ENCODE results near the gene RASD1.

Gene RASD1

GRCh38 chr17:17509601-17510425, 13.6 kb upstream of the RASD1 start:
- no peak for DNase-seq

DNA sequence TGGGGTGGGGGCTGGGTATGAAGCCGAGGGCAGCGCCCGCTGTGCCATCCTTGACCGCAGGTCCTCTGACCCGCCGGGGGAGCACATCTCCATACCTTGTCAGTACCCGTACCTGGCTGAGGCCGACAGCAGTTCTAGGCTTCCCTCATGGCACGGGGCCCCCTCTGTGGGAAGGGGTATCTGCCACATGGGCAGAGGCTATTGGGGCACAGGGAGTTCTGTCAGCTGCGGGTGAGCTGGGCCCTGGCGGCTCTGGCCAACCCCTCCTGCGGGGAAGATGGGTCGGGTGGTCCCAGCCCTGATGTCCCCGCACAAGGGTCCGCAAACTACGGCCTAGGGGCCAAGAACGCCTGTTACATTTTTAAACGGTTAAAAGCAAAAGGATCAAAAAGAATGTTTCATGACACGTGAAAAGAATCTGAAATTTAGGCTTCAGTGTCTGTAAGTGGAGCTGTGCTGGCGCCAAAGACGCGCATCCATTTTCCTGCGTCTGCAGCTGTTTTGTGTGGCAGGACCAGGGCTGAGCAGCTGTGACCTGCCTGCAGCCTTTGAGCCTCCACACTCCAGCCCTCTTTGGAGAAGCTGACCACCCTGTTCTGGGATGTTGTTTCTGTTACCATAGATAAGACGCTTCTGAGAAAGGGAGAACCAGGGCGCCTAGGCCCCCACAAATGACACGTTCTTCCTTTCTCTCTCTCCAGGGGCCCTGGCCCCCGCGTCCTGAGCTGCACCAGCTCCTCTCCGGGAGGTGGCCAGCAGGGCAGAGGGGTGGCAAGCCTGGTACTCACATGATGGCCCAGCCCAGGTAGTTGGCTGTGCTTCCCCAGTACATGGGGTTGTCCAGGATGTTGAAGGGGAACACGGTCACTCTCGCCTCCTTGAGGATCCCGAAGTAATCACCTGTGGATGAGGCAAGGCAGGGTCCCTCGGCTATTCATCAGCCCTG, 12.7 kb upstream of the RASD1 start:
- no peak for DNase-seq

DNA sequence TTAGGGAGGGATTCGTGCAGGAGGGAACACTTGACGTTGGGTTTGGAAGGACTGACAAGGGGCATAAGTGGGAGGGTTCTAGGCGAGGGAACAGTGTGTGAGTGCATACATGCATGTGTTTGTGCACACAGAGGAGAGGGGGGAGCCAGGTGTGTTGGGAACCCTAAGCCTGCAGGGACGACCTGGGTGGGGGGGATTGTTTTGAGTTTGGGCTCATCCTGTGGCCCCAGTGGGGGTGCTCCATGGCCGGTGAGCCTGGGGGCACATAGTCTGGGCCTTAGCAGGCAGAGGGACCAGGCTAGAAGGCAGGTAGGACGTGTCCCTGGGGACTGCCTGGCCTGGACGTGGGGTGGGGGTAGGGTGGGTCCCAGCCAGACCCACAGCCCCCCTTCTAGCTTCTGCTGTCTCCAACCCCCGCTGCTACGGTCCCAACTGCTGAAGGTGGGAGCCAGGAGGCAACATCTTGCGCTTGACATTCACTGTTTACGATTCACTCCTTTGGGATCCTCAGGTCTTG, 11.9 kb upstream of the RASD1 start:
- DNase-seq, result no peak

GRCh38 chr17:17507465-17508011, 11.3 kb upstream of the RASD1 start:
- no peak for DNase-seq

- DNase-seq, result peak; percentile 38 to 55
Measured at GRCh38 chr17:17506893-17507464, 10.8 kb upstream of the RASD1 start.

DNA sequence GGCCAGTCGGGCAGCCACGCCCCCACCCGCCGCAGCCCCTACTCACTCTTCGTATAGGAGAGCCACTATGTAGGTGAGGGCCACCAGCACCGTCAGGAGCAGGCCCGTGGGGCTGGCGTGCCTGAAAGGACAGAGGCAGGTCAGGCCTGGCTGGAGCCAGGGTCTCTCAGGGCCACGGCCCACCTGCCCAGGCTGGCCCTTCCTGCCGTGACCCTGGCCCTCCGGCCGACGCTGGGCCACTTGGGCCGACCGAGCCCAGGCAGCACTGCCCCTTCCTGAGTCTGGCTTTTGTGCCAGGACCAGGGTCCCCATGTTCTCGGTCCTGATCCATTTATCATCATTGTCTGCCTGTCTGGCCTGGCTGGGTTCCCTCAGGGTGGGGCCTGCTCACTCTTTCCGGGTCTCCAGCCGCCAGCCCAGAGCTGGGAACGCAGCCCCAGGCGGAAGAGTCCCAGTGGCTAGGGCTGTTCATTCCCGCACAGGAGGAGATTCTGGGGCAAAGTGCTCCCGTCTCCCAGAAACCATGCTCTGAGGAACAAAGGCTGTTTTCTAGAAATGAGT, 10.1 kb upstream of the RASD1 start:
- no peak for DNase-seq

- DNase-seq, result no peak
Measured at GRCh38 chr17:17505610-17506171, 9.5 kb upstream of the RASD1 start.

DNA sequence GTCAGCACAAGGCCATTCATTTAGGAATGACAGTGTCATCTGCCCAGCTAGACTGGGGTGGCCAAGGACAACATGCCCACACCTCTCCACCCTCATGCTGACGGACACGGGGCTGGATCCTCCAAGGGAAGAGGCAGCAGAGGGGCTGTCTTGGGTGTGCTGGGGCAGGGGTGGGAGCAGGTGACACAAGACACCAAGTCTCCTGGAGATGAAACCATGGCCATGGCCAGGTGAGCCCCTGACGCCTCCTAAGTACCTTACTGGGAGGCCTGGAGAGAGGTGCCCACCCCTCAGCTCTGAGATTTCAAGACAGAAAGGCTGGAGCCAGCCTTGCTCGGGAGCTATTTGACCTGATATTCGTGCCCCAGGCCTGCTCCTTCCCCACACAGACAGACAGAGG, 9.0 kb upstream of the RASD1 start:
- DNase-seq, result no peak

- no peak for DNase-seq
Measured at GRCh38 chr17:17504341-17505140, 8.3 kb upstream of the RASD1 start.

- DNase-seq, result peak in 1 of 2 experiments; percentile 9
Measured at GRCh38 chr17:17503566-17504130, 7.5 kb upstream of the RASD1 start.

- DNase-seq, result no peak
Measured at GRCh38 chr17:17502741-17503565, 6.8 kb upstream of the RASD1 start.

GRCh38 chr17:17500999-17501605, 4.9 kb upstream of the RASD1 start:
- no peak for DNase-seq

- no peak for DNase-seq
Measured at GRCh38 chr17:17499402-17500145, 3.4 kb upstream of the RASD1 start.

GRCh38 chr17:17498606-17499301, 2.6 kb upstream of the RASD1 start:
- DNase-seq, result no peak

- DNase-seq, result no peak
Measured at GRCh38 chr17:17497845-17498520, 1.8 kb upstream of the RASD1 start.

- no peak for DNase-seq
Measured at GRCh38 chr17:17497065-17497844, 1.1 kb upstream of the RASD1 start.
